ENCODE data around the gene TESMIN. TPM values are rescaled to one million over a fixed set of nuclear protein-coding genes. Genes with fewer than 3 reads are reported as not detected.

The TESMIN gene
- total RNA-seq, 4 donors from 2014 or later = 0.16 to 0.17 TPM; not detected in 2

DNA sequence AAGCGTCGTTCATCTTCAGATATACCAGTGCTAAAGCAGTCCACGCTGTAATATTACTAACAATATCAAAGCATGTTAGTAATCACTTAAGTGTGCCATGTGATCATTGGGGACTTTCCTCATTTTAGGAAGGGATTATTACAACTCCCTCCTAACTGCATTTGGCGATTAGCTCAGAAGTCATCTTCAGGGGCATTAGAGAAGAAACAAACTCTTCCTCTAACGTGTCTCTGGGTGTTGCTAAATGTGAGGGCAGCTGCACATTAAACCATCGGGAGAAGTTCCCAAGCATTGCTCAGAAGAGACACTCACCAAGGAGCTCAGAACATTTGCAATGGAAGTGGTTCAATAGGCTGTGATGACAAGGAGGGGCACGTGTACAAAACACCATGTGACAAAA lies 17.2 kb downstream of the TESMIN start:
- Histone ChIP-seq H3K4me3 (no peak overlapping the region), H3K4me1 (no peaks in the 10 kb centered on the region), H3K9me3 (no peaks in the 10 kb centered on the region), H3K36me3 (no peaks in the 10 kb centered on the region), H3K27ac (no peak overlapping the region), H3K27me3 (peaks cover 0 to 7% (median 0%) of the 10 kb centered on the region in 3 donors)
- DNase-seq = no peak
- ATAC-seq = no peak
- in situ Hi-C loops (cut with MboI; ENCODE audit: low sequenced_read_pairs in 4 of 4) = no loop called here
- intact Hi-C loops (cut with DNase I; ENCODE audit: low total_unique reads) = no loop called here
- TF ChIP-seq, protein P1, sequence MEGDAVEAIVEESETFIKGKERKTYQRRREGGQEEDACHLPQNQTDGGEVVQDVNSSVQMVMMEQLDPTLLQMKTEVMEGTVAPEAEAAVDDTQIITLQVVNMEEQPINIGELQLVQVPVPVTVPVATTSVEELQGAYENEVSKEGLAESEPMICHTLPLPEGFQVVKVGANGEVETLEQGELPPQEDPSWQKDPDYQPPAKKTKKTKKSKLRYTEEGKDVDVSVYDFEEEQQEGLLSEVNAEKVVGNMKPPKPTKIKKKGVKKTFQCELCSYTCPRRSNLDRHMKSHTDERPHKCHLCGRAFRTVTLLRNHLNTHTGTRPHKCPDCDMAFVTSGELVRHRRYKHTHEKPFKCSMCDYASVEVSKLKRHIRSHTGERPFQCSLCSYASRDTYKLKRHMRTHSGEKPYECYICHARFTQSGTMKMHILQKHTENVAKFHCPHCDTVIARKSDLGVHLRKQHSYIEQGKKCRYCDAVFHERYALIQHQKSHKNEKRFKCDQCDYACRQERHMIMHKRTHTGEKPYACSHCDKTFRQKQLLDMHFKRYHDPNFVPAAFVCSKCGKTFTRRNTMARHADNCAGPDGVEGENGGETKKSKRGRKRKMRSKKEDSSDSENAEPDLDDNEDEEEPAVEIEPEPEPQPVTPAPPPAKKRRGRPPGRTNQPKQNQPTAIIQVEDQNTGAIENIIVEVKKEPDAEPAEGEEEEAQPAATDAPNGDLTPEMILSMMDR (IDR thresholded peaks at IDR 0.05 in 4 of 5, conservative IDR thresholded peaks at IDR 0.05 in 1 of 5) = no peak
- no peak for TF ChIP-seq POLR2A (IDR thresholded peaks at IDR 0.05)

GRCh38 chr11:68727783-68728182 lies 23.5 kb downstream of the TESMIN start:
- DNase-seq (no peak), ATAC-seq (no peak)
- H3K27ac ChIP-seq = no peak overlapping the region
- no peaks in the 10 kb centered on the region for H3K9me3 ChIP-seq
- in situ Hi-C loops (cut with MboI; ENCODE audit: low sequenced_read_pairs in 4 of 4) = no loop called here
- no peak overlapping the region for H3K4me3 ChIP-seq
- intact Hi-C loops (cut with DNase I; ENCODE audit: low total_unique reads) = no loop called here
- no peak for TF ChIP-seq POLR2A (IDR thresholded peaks at IDR 0.05)
- TF ChIP-seq, protein P1 (IDR thresholded peaks at IDR 0.05 in 4 of 5, conservative IDR thresholded peaks at IDR 0.05 in 1 of 5) = no peak
- H3K4me1 ChIP-seq = no peaks in the 10 kb centered on the region
- peaks cover 0 to 7% (median 0%) of the 10 kb centered on the region in 3 donors for H3K27me3 ChIP-seq
- no peaks in the 10 kb centered on the region for H3K36me3 ChIP-seq

DNA sequence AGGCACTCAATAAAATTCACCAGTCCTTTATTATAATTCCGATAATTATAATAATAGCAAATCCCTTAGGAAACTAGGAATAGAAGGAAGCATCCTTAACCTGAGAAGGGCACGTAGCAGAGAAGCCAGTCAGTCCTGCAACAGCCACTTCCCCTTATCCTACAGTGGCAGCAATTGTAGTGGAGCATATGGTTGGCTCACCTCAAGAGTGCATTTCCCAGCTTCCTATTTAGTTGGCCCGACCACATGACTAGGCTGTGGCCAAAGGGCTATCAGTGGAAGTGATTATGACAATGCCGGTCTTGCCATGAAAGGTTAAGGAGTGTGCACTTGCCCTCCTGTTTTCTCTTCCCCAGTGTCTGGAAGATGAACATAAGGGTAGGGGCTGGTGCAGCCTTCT lies 27.0 kb downstream of the TESMIN start:
- Histone ChIP-seq H3K27ac (no peak overlapping the region), H3K4me1 (no peaks in the 10 kb centered on the region), H3K9me3 (no peaks in the 10 kb centered on the region), H3K36me3 (no peaks in the 10 kb centered on the region), H3K27me3 (peaks cover 0 to 15% (median 0%) of the 10 kb centered on the region in 3 donors), H3K4me3 (no peak overlapping the region)
- intact Hi-C loops (cut with DNase I; ENCODE audit: low total_unique reads) = no loop called here
- ATAC-seq (no peak), DNase-seq (no peak)
- in situ Hi-C loops (cut with MboI; ENCODE audit: low sequenced_read_pairs in 4 of 4) = no loop called here
- no peak for TF ChIP-seq POLR2A (IDR thresholded peaks at IDR 0.05)

DNA sequence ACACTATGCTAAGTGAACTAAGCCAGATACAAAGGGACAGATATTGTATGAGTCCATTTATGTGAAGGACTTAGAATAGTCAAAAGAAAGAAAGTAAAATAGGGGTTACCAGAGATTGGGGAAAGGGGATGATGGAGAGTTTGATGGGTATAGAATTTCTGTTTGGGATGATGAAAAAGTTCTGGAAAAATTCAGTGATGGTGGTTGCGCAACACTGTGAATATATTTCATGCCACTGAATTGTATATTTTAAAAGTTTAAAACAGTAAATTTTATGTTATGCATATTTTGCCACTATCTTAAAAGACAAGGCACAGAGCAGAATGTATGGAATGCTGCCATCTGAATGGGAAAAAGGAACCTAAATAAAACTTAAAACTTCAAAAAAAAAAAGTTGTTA lies 29.2 kb downstream of the TESMIN start:
- no peaks in the 10 kb centered on the region for H3K9me3 ChIP-seq
- intact Hi-C loops (cut with DNase I; ENCODE audit: low total_unique reads) (no loop called here), in situ Hi-C loops (cut with MboI; ENCODE audit: low sequenced_read_pairs in 4 of 4) (no loop called here)
- TF ChIP-seq, protein P1 (IDR thresholded peaks at IDR 0.05 in 4 of 5, conservative IDR thresholded peaks at IDR 0.05 in 1 of 5) = no peak
- TF ChIP-seq POLR2A (IDR thresholded peaks at IDR 0.05) = no peak
- H3K27me3 ChIP-seq = peaks cover 0 to 15% (median 7%) of the 10 kb centered on the region in 3 donors
- no peak overlapping the region for H3K27ac ChIP-seq
- H3K36me3 ChIP-seq = no peaks in the 10 kb centered on the region
- no peaks in the 10 kb centered on the region for H3K4me1 ChIP-seq
- no peak for ATAC-seq
- H3K4me3 ChIP-seq = no peak overlapping the region
- no peak for DNase-seq

DNA sequence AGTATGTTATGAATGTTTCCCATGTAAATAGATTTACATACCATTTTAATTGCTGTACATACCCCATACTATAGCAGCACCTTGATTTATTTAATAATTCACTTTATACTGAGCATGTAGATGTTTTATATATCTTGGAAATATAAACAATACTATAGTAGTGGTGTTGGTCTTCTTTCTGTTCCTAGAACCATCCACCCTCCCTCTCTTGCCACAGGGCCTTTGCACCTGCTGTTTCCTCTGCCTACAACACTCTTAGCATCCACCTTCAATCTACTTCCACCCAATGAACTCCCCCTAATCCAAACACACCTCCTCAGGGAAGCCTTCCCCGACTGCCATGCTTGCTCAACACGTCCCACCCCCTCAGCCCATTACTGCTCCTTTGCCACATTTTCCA lies 30.2 kb downstream of the TESMIN start:
- intact Hi-C loops (cut with DNase I; ENCODE audit: low total_unique reads) (no loop called here), in situ Hi-C loops (cut with MboI; ENCODE audit: low sequenced_read_pairs in 4 of 4) (no loop called here)
- DNase-seq (no peak), ATAC-seq (no peak)
- H3K4me3 ChIP-seq = no peak overlapping the region
- no peak overlapping the region for H3K27ac ChIP-seq
- no peaks in the 10 kb centered on the region for H3K4me1 ChIP-seq
- no peaks in the 10 kb centered on the region for H3K9me3 ChIP-seq
- H3K36me3 ChIP-seq = no peaks in the 10 kb centered on the region
- TF ChIP-seq, protein P1 (IDR thresholded peaks at IDR 0.05 in 4 of 5, conservative IDR thresholded peaks at IDR 0.05 in 1 of 5) = no peak
- no peak for TF ChIP-seq POLR2A (IDR thresholded peaks at IDR 0.05)
- H3K27me3 ChIP-seq = peaks cover 0 to 15% (median 11%) of the 10 kb centered on the region in 3 donors
